WTC11 (cell line): ENCODE results near the gene MRGPRX1.

Source experiments
- ESRRA ChIP-seq: sonication (generic); formaldehyde crosslinking; IDR thresholded peaks from 2 replicates; pipeline ENCODE4 v1.8.1; 2022; ENCODE audit warnings: mild to moderate bottlenecking, missing genetic modification reagents, borderline replicate concordance
- ZNF263 ChIP-seq: sonication (generic); formaldehyde crosslinking; IDR thresholded peaks from 2 replicates; pipeline ENCODE4 v1.8.1; 2022; ENCODE audit warnings: low read depth, mild to moderate bottlenecking, moderate library complexity, missing genetic modification reagents

- TF ChIP-seq ESRRA (CRISPR knock-in tag) (no peak), ZNF263 (CRISPR knock-in tag) (no peak)
Measured at GRCh38 chr11:18958221-18958910, 19.2 kb upstream of the MRGPRX1 start.
